ENCODE data around the gene APOBEC3A. TPM values are rescaled to one million over a fixed set of nuclear protein-coding genes. Genes with fewer than 3 reads are reported as not detected.

Gene APOBEC3A
- total and polyA plus RNA-seq, 2 of the 4 experiments (the other 2 are of a cell fraction) = not detected

GRCh38 chr22:38986629-38987028, 29.2 kb downstream of the APOBEC3A start:
- ATAC-seq (ENCODE audit: low read depth) (no peak), DNase-seq (no peak)
- Histone ChIP-seq H4K91ac (ENCODE audit: insufficient read depth, low read depth, low read length) (no peak overlapping the region), H4K20me1 (ENCODE audit: insufficient read depth, low read length) (no peaks in the 10 kb centered on the region), H3K36me3 (ENCODE audit: control insufficient read depth, insufficient read depth, low read length) (no peaks in the 10 kb centered on the region; the same call in 1 of the 2 replicates), H2AK9ac (replicated peaks; ENCODE audit: low read depth, low read length, poor library complexity) (no peak overlapping the region), H2AFZ (replicated peaks; ENCODE audit: low read length, poor library complexity) (no peak overlapping the region), H3K23ac (ENCODE audit: low read depth, low read length) (no peak overlapping the region), H3K4me3 (ENCODE audit: insufficient read depth, low read depth, low read length) (no peak overlapping the region), H2BK120ac (ENCODE audit: low read depth, low read length) (no peak overlapping the region), H3K18ac (ENCODE audit: low read depth, low read length) (no peak overlapping the region), H4K8ac (ENCODE audit: low read depth in 2 of 2, low read length in 2 of 2) (no peak overlapping the region), H3K4ac (ENCODE audit: low read depth, low read length) (no peak overlapping the region), H2AK5ac (ENCODE audit: low read depth, low read length) (no peak overlapping the region), H2BK15ac (ENCODE audit: low read depth, low read length) (no peak overlapping the region), H3K9me1 (ENCODE audit: insufficient read depth, low read length) (peaks cover 3% of the 10 kb centered on the region; the same call in 1 of the 2 replicates), H3K4me1 (ENCODE audit: control insufficient read depth, insufficient read depth, low read length) (peaks cover 5% of the 10 kb centered on the region; the same call in 1 of the 2 replicates), H3K9me3 (ENCODE audit: control insufficient read depth, insufficient read depth, low read length) (no peaks in the 10 kb centered on the region; the same call in 1 of the 2 replicates), H4K5ac (ENCODE audit: low read depth, low read length) (no peak overlapping the region), H3K9ac (ENCODE audit: low read depth, low read length) (no peak overlapping the region), H3K4me2 (ENCODE audit: low read depth, low read length) (no peak overlapping the region), H2BK20ac (ENCODE audit: low read depth, low read length) (no peak overlapping the region), H3K27ac (ENCODE audit: insufficient read depth, low read length) (no peak overlapping the region), H3K27me3 (ENCODE audit: control insufficient read depth, insufficient read depth, low read length) (no peaks in the 10 kb centered on the region), H3K79me1 (ENCODE audit: low read depth in 1 of 2, low read length in 2 of 2) (peaks cover 4 to 10% of the 10 kb centered on the region in 2 experiments; a peak in 2 of 4 replicates), H2BK5ac (ENCODE audit: low read depth, low read length, poor library complexity, severe bottlenecking) (no peak overlapping the region), H3K14ac (replicated peaks; ENCODE audit: low read depth, low read length) (no peak overlapping the region), H3K56ac (ENCODE audit: extremely low read depth, insufficient read depth, low read length) (no peak overlapping the region)
- TF ChIP-seq RCOR1 (IDR thresholded peaks at IDR 0.05; ENCODE audit: insufficient replicate concordance, low read length) = no peak
- no peak for TF ChIP-seq MAFK (IDR thresholded peaks at IDR 0.05; ENCODE audit: low read depth, low read length)
- TF ChIP-seq CHD1 (IDR thresholded peaks at IDR 0.05; ENCODE audit: low read depth, low read length) = no peak
- no peak for TF ChIP-seq MAZ (IDR thresholded peaks at IDR 0.05; ENCODE audit: borderline replicate concordance, low read depth, low read length)
- TF ChIP-seq RFX5 (IDR thresholded peaks at IDR 0.05; ENCODE audit: low read depth, low read length) = no peak
- TF ChIP-seq RAD21 (IDR thresholded peaks at IDR 0.05; ENCODE audit: low read length) = no peak
- no peak for TF ChIP-seq USF2 (IDR thresholded peaks at IDR 0.05; ENCODE audit: low read depth, low read length)
- no peak for TF ChIP-seq NFE2L2 (IDR thresholded peaks at IDR 0.05; ENCODE audit: low read depth, low read length)
- TF ChIP-seq FOS (IDR thresholded peaks at IDR 0.05; ENCODE audit: low read depth, low read length) = no peak
- TF ChIP-seq ELK1 (IDR thresholded peaks at IDR 0.05; ENCODE audit: borderline replicate concordance, low read depth, low read length) = no peak
- TF ChIP-seq CEBPB (IDR thresholded peaks at IDR 0.05; ENCODE audit: low read depth, low read length) = no peak
- no peak for TF ChIP-seq CTCF (conservative IDR thresholded peaks at IDR 0.05; ENCODE audit: low read depth, low read length)
- TF ChIP-seq BHLHE40 (IDR thresholded peaks at IDR 0.05; ENCODE audit: low read depth, low read length) = no peak
- no peak for TF ChIP-seq POLR2A (IDR thresholded peaks at IDR 0.05; ENCODE audit: low read depth, low read length)
- WGBS, 2 experiments (ENCODE audit: extremely low coverage in 2 of 2, insufficient read length in 1 of 2) = no CpG with 5 or more reads among the region's 3 CpGs
- intact Hi-C loops (cut with micrococcal nuclease) = no loop called here
- ChIA-PET POLR2A (ENCODE audit: unreplicated experiment) (no interaction called here), CTCF (no interaction called here)
- dilution Hi-C loops (cut with HindIII; ENCODE audit: low sequenced_read_pairs, unreplicated experiment) = no loop called here
- in situ Hi-C loops (cut with MboI; ENCODE audit: low sequenced_read_pairs) = no loop called here
- no TSS peak for BruUV-seq (replicated peaks)
